Tracheal epithelial cell (primary cell): ENCODE results near the gene BABAM1. TPM values are rescaled to one million over a fixed set of nuclear protein-coding genes. Genes with fewer than 3 reads are reported as not detected.

Source experiments
- total RNA-seq: library from RNA; depleted of rRNA; stranded (reverse); fragments of >200 nt; gene quantifications from 2 replicates; pipeline ENCODE4 v1.2.1, GENCODE V29; 2014

BABAM1 gene
- 37.7 and 97.6 TPM in 2 replicates for total RNA-seq

GRCh38 chr19:17266975-17267788 is at the start of gene BABAM1:
BABAM1 (plus strand) TSS chr19:17267443; CDS start chr19:17268807, 1,364 bp downstream.

DNA sequence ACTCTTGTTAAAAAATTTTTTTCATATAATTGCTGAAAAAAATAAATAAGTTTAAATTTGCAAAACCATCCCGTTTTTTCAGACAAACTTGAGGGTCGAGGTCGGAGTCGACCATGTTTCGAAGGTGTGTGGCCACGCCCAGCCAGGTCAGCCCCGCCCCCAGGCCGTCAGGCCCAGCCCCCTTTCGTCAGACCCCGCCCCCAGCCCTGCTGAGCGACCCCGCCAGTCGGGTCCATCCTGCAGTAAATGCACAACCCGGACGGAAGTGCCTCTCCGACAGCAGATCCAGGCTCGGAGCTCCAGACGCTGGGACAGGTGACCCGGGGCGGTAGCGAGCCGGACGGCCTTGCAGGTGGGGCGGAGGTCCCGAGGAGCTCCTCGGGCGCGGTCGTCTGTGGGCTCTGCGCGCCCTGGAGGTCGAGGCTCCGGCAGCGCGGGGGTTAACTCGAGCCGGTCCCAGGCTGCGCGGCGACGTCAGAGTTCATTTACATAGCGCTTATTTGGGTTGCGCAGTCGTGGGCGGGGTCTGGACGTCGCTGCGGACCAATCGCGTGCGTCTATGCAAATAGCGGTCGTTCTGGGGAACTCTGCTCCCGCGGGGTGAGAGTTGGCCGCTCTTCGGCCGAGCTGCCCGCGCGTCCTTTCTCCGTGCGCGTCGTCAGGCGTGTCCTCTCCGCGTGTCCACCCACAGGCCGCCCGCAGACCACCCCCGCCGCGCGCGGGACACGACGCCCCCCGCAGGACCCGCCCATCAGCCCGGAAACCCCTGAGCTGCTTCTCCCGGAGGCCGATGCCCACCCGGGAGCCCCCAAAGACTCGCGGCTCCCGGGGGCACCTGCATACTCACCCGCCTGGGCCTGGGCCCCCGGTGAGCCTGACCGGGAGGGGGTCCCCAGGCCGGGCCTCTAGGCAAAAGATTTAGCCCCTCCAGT is 41.0 kb upstream of the BABAM1 start, which contains the start of gene OCEL1:
OCEL1 (plus strand) TSS at position 225 of the 932 bp plus-strand sequence; CDS start at position 247, 22 bp downstream.

DNA sequence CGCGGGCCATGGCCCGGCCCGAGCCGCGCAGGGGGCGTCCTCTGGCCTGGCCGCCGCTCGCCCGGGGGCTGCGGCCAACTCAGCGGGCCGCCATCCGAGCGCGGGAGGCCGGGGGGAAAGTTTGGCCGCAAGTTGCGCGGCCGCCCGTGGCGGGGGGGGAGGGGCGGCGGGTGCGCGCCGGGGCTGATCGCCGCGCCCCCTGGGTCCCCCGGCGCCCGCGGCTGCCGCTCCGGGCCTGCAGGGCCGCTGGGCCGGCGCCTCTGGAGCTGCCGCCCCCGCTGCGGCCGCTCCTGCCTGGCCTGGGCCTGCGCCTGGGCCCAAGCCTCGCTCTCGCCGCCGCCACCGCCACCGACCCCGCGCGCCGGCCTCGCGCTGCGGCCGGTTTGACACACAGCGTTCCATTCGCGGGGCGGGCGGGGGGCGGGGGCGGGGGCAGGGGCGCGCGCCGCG is 21.7 kb upstream of the BABAM1 start, which contains the start of gene NR2F6:
NR2F6 (minus strand) TSS at position 385 of the 450 bp plus-strand sequence. CDS start 699 bp downstream, outside the sequence.

DNA sequence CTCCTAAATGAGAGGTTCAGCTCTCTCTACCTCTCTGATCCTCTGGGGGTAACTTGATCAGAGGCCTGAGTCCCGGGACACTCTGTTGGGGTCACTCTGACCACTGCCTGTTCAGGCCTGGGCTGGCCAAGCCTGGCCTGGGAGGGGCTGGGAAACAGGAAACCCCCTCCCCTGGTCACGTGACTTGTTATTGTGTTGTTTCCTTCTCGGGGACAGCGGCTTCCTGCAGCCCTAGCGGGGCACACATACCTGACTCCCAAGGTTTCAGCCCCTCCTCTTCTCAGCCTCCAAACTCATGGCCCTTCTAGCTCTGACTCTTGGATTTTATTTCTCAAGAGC is 2.6 kb upstream of the BABAM1 start, which contains the start of gene USHBP1:
USHBP1 (minus strand) TSS at position 105 of the 339 bp plus-strand sequence. CDS start 446 bp downstream, outside the sequence.

GRCh38 chr19:17281391-17282304 is 14.4 kb downstream of the BABAM1 start, which contains the start of gene ANKLE1:
ANKLE1 (plus strand) TSS chr19:17281901; CDS start chr19:17281921, 20 bp downstream.

DNA sequence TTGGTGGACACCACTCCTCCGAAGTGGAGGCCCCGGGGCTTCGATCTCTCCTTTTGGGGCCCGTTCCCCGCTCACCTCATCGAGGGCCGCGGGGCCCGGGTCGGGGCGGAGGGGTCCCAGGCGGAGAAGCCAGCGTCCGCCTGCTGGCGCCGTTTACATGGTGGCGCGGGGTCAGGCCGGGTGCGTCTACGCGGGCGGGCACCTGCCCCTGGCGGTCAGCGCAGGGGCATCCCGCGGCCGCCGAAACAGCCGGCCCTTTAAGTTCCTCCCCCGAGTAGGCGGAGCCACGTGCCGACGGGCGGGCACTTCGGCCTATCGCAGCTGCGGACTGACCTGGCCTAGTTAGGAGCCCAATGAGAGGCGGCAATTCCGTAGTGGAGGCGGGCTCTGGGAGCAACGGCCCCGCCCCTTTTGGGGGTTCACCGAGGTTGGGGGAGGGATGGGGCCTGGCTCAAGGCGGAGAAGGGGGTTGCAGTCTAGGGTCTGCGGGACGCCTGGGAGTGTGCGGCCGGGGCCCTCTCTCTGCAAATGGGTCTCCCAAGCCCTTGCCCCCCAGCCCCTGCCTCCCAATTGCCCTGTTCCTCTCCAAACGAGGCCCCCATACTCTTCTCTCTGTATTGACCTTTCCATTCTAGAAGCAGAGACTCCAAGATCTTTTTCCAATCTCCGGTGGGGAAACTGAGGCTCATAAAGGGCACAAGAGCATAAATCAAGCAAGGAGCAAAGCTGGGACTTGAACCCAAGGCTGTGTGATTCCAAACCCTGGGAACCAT is 36.1 kb downstream of the BABAM1 start, which contains the start of gene ABHD8:
ABHD8 (minus strand) TSS at position 259 of the 773 bp plus-strand sequence. CDS start 1,809 bp downstream, outside the sequence.

GRCh38 chr19:17305517-17306284 is 38.5 kb downstream of the BABAM1 start, which contains the start of gene MRPL34:
MRPL34 (plus strand) TSS chr19:17305872; CDS start chr19:17305893, 21 bp downstream.

GRCh38 chr19:17309198-17309964 is 42.1 kb downstream of the BABAM1 start, which contains the start of gene DDA1:
DDA1 (plus strand) TSS chr19:17309563; CDS start chr19:17309655, 92 bp downstream.

Other genes with a start within 250 kb of the BABAM1 start
- 0.96 and 1.5 TPM in 2 replicates for gene CPAMD8, start 240.6 kb upstream of the BABAM1 start, total RNA-seq
- gene HAUS8, start 192.0 kb upstream of the BABAM1 start, total RNA-seq: 1.3 and 1.7 TPM in 2 replicates
- gene MYO9B, start 191.7 kb upstream of the BABAM1 start, total RNA-seq: 16.8 and 40.2 TPM in 2 replicates
- 10.0 and 19.8 TPM in 2 replicates for gene USE1, start 52.1 kb upstream of the BABAM1 start, total RNA-seq
- gene OCEL1, start 41.2 kb upstream of the BABAM1 start, total RNA-seq: 1.4 and 3.0 TPM in 2 replicates
- 97.4 and 175 TPM in 2 replicates for gene NR2F6, start 21.5 kb upstream of the BABAM1 start, total RNA-seq
- under 0.01 TPM in 1 of 2 replicates, not detected in the other for gene USHBP1, start 2.7 kb upstream of the BABAM1 start, total RNA-seq
- under 0.01 and 0.72 TPM in 2 replicates for gene ANKLE1, start 14.5 kb downstream of the BABAM1 start, total RNA-seq
- 11.1 and 11.6 TPM in 2 replicates for gene ABHD8, start 36.0 kb downstream of the BABAM1 start, total RNA-seq
- gene MRPL34, start 38.4 kb downstream of the BABAM1 start, total RNA-seq: 46.3 and 58.0 TPM in 2 replicates
- gene DDA1, start 42.1 kb downstream of the BABAM1 start, total RNA-seq: 10.4 and 11.1 TPM in 2 replicates
- gene ANO8, start 67.4 kb downstream of the BABAM1 start, total RNA-seq: 4.8 and 4.9 TPM in 2 replicates
- 20.5 and 71.6 TPM in 2 replicates for gene GTPBP3, start 70.1 kb downstream of the BABAM1 start, total RNA-seq
- not detected in 2 replicates for gene PLVAP, start 109.9 kb downstream of the BABAM1 start, total RNA-seq
- not detected in 2 replicates for gene CCDC194, start 126.8 kb downstream of the BABAM1 start, total RNA-seq
- gene BST2, start 138.2 kb downstream of the BABAM1 start, total RNA-seq: 8.7 and 26.3 TPM in 2 replicates
- gene MVB12A, start 152.6 kb downstream of the BABAM1 start, total RNA-seq: 46.0 and 47.2 TPM in 2 replicates
- gene TMEM221, start 181.2 kb downstream of the BABAM1 start, total RNA-seq: under 0.01 and 0.24 TPM in 2 replicates
- gene NXNL1, start 193.5 kb downstream of the BABAM1 start, total RNA-seq: not detected in 2 replicates
- gene SLC27A1, start 203.1 kb downstream of the BABAM1 start, total RNA-seq: 15.3 and 15.7 TPM in 2 replicates
- gene PGLS, start 244.2 kb downstream of the BABAM1 start, total RNA-seq: 90.8 and 105 TPM in 2 replicates